ENCODE data around the gene AXL. TPM values are rescaled to one million over a fixed set of nuclear protein-coding genes. Genes with fewer than 3 reads are reported as not detected.

AXL gene
- polyA plus RNA-seq, 5 donors, result 24.3 to 42.3 (median 29.6) TPM

- DNase-seq, result no peak
These were observed 13.7 kb downstream of the AXL start for GRCh38 chr19:41232686-41233085.

- DNase-seq, result no peak
These were observed 14.8 kb downstream of the AXL start for GRCh38 chr19:41233748-41234240.

- DNase-seq, result no peak
These were observed 15.6 kb downstream of the AXL start for GRCh38 chr19:41234512-41235168.

- no peak for DNase-seq
These were observed 16.5 kb downstream of the AXL start for GRCh38 chr19:41235480-41235879.

GRCh38 chr19:41238244-41238643 lies 19.2 kb downstream of the AXL start:
- DNase-seq, result no peak

GRCh38 chr19:41239363-41239762 lies 20.3 kb downstream of the AXL start:
- no peak for DNase-seq

GRCh38 chr19:41239961-41240574 lies 21.0 kb downstream of the AXL start:
- DNase-seq, result no peak

- no peak for DNase-seq
These were observed 22.8 kb downstream of the AXL start for GRCh38 chr19:41241859-41242258.

GRCh38 chr19:41244117-41244516 lies 25.1 kb downstream of the AXL start:
- no peak for DNase-seq

GRCh38 chr19:41245843-41246242 lies 26.8 kb downstream of the AXL start:
- no peak for DNase-seq

GRCh38 chr19:41248895-41249294 lies 29.9 kb downstream of the AXL start:
- no peak for DNase-seq

- DNase-seq, result no peak
These were observed 30.8 kb downstream of the AXL start for GRCh38 chr19:41249707-41250423.

- no peak for DNase-seq
These were observed 34.6 kb downstream of the AXL start for GRCh38 chr19:41253660-41254059.

- no peak for DNase-seq
These were observed 36.1 kb downstream of the AXL start for GRCh38 chr19:41255171-41255570.

- DNase-seq, result no peak
These were observed 42.6 kb downstream of the AXL start for GRCh38 chr19:41261474-41262190.

- peak in 1 of 2 donors; percentile 67 for DNase-seq
These were observed 44.2 kb downstream of the AXL start for GRCh38 chr19:41263042-41263849.

GRCh38 chr19:41263850-41264580 lies 45.0 kb downstream of the AXL start, which contains the start of gene HNRNPUL1:
HNRNPUL1 (plus strand) TSS chr19:41264372; CDS start chr19:41264504, 132 bp downstream.
- DNase-seq, result peak; percentile 100

GRCh38 chr19:41264581-41265394 lies 45.8 kb downstream of the AXL start:
- DNase-seq, result peak in 1 of 2 donors; percentile 42

GRCh38 chr19:41265395-41266153 lies 46.6 kb downstream of the AXL start:
- DNase-seq, result peak; percentile 14 to 15
